Hematopoietic multipotent progenitor cell treated with erythropoietin and hydrocortisone succinate and interleukin-3 and kit ligand, for 4 days (in vitro differentiated cells): ENCODE results near the gene TRIAP1.

Source experiments
- DNase-seq: peaks from one replicate; pipeline ENCODE4 v3.0.0-alpha.2; 2015

The TRIAP1 gene

DNA sequence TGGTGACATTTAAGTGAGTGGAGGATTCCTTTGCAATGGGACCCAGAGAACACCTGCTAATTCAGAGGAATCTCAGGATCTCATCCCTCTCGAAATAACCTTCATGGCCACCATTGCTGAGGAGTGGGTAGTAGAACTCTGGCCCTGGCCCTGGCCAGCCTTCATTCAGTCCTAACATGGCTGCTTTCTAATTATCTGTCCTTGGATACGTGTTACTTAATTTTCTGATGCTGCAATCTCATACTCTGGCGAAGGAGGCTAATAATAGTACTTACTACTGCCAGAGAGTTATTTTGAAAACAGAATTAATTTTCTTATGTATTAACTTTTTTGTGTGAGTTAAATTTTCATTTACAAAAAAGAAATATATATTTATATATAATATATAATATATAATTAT, 20.4 kb downstream of the TRIAP1 start:
- DNase-seq, result no peak

DNA sequence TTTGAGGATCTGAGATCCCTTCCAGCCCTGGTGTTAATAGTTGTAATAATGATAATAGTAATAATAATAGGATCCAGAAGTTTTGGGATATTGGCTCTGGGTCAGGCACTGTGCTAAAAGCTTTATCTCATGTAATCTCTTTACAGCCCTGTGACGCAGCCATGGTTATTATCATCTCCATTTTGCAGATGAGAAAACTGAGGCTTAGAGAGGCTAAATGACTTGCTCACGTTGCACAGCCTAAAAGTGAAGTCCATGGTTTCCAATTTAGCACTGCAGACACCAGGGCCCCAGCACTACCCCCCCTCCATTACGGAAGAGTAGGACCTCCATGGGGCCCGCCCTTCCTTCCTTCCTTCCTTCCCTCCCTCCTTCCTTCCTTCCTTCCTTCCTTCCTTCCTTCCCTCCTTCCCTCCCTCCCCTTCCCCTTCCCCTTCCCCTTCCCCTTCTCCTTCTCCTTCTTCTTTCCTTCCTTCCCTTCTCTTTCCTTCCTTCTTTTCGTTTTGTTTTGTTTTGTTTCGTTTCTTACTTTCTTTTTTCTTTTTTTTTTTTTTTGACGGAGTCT, 23.2 kb downstream of the TRIAP1 start:
- no peak for DNase-seq

DNA sequence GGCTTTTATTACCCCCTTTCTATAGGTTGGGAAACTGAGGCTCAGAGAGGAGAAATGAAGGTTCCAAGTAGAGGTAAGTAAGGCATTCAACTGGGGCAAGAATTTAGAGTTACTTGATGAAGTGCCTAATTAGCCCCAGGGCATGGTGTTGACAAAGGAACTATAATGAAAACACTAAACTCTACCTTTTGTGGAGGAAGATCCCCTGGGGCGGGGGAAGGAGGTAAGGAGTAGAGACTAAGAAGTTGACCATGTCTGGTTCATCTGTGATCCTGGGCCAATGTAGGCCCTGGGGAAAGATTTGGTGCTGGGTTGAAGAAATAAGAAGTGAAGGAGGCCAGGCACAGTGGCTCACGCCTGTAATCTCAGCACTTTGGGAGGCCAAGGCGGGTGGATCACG, 24.5 kb downstream of the TRIAP1 start:
- no peak for DNase-seq

DNA sequence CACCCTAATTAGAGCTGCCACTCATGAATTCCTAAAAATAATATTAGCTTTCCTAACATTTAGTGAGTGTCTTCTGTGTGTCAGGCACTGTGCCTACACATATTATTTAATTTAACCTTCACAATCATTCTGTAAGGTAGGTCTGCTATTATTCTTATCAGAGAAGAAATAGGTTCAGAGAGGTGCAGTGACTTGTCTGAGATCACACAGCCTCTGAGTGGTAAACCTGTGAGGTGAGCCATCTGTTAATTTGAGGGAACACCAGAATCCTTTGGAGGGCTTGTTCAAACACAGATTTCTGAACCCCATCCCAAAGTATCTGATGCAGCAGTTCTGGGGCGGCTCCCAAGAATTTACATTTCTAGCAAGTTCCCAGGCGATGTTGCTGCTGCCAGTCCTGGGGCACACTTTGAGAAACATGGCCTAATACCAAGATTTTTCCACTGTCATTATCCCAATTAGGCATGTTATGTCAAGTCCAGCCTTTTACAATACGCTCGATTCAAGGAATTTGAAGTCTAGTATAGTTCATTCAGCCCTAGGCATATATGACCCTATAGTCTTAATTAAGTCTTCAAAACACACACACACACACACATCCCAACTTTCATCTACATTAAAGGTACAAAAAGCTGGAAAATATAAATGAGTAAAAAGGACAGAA, 28.1 kb downstream of the TRIAP1 start:
- no peak for DNase-seq

DNA sequence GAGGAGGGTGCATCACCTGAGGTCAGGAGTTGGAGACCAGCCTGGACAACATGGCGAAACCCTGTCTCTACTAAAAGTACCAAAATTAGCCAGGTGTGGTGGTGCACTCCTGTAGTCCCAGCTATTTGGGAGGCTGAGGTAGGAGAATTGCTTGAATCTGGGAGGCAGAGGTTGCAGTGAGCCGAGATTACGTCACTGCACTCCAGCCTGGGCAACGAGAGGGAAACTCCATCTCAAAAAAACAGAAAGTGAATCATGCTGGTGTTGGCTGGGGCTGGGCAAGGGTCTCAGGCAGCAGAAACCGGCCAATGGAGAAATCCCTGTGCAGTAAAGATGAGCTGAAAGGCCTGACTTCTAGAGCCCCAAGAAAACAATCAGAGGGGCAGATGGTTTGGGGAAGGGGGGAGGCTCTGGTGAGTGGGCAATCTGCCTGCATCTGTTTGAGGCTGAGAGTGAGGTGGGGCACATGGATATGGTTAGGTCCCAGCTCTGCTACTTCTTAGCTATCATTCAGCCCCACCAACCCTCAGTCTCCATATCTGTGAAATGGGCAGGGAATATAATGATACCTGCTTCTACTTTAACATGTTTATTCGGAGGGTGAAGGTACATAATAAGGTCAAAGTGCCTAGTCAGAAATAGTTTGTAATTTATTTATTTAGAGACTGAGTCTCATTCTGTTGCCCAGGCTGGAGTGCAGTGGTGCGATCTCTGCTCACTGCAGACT, 29.5 kb downstream of the TRIAP1 start:
- DNase-seq, result no peak

DNA sequence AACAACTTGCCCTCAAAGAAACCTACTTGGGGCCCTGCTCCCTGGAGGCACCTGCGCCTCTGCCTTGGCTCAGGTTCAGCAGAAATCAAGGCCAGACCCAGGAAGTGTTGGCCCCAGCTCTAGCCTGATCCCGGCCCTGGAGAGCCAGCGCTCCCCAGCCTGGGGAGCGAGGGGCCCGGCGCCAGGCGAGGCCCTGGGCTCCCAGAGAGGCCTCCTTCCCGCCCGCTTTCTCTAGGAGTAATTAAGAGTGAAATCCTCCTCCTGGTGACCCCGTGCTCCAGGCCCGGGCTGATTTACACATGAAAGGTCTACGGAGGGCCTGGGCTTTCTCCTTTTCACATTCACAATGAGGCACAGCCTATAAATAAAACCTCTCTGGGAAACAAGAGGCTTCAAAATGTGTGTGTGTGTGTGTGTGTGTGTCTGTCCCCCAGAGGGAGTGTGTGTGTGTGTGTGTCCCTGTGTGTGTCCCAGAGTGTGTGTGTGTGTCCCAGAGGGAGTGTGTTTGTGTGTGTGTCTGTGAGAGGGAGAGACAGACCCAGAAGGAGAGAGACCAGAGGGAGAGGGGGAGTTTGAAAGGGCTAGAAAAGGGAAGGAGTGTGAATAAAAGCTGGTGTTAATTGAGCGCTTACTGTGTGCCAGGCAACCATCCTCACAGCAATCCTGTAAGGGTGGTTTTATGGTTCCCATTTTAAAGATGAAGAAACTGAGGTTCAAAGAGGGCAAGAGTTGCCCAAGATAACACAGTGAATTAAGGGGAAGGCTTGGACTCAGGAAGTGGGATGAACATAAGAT, 32.1 kb downstream of the TRIAP1 start:
- DNase-seq, result no peak

DNA sequence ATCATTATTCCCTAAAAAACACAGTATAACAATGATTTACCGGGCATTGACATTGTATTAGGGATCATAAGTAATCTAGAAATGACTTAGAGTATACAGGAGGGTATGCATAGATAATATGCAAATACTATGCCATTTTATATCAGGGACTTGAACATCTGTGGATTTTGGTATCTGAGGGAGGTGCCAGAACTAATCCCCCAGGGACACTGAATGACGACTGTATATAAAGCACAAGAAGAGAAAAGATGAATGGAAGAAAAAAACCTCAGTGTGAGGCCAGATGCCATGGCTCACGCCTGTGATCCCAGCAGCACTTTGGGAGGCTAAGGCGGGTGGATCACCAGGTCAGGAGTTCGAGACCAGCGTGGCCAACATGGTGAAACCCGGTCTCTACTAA, 33.8 kb downstream of the TRIAP1 start:
- no peak for DNase-seq

DNA sequence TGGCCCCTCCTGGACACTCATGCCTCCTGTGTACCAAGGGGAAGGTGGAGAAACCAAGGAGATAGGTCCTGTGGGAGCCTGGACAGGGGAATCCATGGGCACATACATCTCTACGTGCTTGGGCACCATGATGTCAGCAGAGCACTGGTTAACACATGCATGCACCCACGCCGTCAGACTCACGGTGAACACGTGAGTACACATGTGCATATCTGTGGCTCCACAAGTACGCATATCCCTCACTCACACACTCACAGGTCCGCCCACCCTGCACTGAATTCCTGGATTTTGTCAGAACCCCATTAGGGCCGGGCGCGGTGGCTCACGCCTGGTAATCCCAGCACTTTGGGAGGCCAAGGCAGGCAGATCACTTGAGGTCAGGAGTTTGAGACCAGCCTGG, 37.4 kb downstream of the TRIAP1 start:
- DNase-seq, result no peak

DNA sequence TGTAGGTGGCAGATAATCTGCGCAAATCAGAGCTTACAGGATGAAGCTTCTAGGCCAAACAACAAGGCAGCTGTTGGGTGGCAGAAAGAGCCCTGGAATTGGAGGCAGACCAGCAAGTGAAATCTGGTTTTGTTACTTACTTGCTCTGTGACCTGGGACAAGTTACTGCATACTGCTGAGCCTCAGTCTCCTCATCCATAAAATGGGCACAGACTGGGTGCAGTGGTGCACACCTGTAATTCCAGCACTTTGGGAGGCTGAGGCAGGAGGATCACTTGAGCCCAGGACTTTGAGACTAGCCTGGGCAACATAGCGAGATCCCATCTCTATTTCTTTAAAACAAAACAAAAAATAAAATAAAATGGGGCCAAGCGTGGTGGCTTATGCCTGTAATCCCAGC, 39.6 kb downstream of the TRIAP1 start:
- no peak for DNase-seq

DNA sequence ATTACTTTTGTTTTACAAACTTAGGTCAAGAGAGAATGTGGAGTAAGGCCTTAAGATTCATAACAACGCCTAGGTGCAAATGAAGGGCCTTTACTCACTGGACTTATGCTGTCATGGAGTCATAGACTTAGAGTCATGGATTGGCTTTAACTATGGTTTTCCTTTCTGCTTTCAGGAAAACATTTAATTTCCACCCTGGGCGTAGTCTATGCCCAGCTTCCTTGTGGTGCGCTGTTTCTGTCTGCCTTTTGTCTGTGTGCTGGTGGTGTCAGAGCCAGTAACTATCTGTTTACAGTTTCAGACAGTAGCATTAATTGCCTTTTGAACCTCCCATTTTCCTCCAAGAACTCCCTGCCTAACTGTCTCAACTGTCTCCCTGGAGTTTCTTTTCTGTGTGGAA, 40.1 kb downstream of the TRIAP1 start:
- no peak for DNase-seq

DNA sequence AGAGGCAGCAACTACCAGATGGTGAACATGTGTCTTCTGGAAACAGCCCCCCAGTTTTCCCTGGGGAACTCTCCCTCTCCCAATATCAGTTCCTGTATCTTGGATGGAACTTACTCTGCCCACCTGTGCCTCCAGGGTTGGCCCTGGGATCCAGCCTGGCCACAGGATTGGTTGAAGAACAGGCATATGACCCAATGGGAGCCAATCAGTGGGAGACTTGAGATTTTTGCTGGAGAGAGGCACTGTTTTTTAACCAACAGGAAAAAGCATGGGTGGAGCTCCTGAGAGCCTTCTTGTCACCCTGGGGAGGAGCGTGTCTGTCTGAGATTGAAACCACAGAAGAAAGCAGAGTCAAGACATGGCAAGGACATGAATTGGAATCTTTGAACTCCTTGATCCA, 41.9 kb downstream of the TRIAP1 start:
- DNase-seq, result peak; percentile 16

DNA sequence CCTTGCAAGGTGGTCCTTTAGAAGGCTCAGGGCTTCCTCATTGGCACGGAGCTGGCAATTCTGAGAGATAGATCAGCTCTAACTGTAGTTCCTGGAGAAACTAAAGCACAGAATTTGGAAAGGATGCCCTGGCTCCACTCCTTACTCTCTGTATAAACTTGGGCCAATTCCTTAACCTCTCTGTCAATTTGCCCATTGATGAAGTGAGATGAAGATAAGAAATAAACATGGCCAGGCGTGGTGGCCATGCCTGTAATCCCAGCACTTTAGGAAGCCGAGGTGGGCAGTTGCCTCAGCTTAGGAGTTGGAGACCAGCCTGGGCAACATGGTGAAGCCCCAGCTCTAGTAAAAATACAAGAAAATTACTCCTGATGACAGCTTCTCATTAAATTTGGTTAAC, 42.3 kb downstream of the TRIAP1 start:
- no peak for DNase-seq

DNA sequence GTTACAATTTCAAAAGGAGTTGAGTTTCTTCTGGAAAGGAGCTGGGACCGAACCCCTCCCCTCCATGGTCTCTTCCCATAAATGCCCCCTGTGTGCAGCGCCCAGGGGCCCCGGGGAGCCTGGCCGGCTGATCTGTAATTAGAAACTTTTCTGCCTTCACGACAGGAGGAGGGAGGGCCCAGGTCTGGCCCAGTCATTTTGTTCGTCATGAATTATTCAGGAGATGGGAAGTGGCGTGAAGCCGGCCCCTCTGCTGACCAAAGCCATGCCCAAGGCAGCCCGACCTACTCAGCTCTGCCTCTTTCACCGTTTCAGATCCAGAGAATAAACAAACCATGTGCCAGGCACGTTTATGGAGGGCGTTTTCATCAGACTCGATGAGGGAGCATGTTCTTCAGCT, 44.0 kb downstream of the TRIAP1 start:
- no peak for DNase-seq

DNA sequence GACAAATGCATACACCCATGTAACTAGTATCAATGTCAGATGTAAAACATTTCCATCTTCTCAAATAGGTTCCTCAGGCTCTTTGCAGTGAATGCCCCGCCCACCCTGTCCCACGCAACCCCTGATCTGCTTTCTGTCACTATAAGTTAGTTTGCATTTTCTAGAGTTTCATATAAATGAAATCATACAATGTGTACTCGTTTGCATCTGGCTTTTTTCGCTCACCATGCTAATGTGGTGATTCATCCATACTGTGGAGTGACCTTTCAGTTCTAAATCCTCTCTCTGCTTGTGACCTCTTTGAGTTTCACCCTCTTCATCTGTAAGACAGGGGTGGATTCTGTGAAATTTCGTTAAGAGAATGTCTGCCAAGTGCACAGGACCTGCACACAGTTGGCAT, 46.7 kb downstream of the TRIAP1 start:
- no peak for DNase-seq

DNA sequence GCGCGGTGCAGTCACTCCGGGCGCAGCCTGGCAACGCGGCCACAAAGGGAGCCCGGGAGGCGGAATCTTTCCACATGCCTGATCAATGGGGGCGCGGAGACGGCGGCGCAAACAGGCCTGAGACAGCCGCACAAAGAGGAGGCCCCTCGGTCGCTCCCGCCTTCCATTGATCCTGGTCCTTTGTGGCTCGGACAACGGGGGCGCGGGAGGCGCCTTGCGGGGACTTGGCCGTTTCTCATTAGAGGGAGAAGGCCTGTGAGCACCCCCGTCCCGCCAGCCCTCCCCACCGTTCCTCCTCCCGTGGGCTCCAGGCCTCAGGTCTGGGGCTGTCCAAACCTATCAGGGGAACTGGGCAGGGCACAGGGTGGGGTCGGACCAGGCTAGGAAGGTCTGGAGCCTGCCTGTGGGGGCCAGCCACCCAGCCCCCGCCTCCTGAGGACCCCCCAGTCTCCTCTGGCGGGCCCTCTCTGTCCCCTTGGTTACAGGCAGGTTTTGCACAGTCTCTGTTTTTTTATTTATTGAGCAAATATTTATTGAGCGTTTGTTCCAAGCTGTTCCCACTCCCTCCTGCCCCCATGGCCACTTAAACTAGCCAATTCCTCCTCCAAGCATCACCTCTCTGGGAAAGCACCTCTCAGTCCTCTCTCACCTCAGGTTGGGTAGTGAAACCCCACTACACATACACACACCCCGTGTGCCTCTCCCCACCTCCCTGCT, 48.2 kb downstream of the TRIAP1 start:
- no peak for DNase-seq

DNA sequence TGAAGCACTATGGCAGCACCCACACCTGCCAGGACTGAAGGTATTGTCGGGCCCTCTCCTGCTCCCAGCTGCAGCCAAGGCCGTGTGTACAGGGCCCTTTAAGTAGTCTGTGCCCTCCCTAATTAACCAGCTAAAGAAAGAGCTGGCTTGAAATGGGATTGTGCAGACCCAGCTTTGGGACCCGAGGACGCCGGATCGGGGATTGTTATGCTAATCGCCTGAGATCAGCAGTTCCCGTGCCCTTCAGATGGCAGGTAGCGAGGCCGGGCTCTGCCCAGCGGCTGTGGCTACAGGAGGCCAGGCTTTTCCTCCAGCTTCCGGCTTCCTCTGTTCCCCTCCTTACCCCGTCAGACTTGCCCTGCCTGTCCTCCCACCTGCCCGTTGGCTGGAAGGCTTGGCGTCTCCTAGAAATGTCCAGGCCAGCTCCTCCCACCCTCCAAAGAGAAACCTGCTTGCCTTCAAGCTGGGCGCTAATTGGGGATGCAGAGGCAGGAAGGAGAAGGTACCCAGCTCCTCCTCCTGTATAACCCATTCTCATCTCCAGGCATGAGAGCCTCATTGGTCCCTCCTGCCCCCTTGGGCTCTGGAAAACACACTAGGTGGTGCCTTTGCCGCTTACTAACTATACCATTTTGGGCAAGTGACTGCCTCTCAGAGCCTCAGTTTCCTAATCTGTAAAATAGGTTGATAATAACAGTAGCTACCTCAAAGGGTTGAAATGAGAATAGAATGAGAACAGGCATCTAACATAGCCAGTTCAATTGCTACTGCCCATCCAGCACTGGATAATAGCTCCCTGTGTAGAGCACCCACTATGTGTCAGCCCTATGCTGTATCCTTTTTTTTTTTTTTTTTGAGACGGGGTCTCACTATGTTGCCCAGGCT, 51.5 kb downstream of the TRIAP1 start:
- no peak for DNase-seq
